A673 (cell line): ENCODE measurements around the gene LACRT. TPM values are rescaled to one million over a fixed set of nuclear protein-coding genes. Genes with fewer than 3 reads are reported as not detected.
"Not testable (repeated sequence)": the region's sequence is repeated elsewhere in the genome, so short reads cannot be mapped to it uniquely, and the experiment has no call there.

Experiments used
- BruUV-seq: library from RNA; stranded (reverse); fragments of 400-500 nt; replicated peaks from 2 replicates; lab custom pipeline; 2021; lab: Mats Ljungman, UMichigan
- CTCF ChIA-PET: fragments of 300-600 bp; sonication (Branson Sonifier 250); formaldehyde crosslinking; loops from one replicate; lab custom pipeline; 2022; ENCODE audit warnings: antibody characterized with exemption; lab: Charles Lee
- POLR2A ChIA-PET: fragments of 300-600 bp; sonication (Branson Sonifier 250); formaldehyde crosslinking; loops from one replicate; lab custom pipeline; 2022; ENCODE audit warnings: antibody characterized with exemption; ENCODE audit not compliant: low non-redundant PET; lab: Charles Lee
- DNase-seq: peaks from one replicate; pipeline ENCODE4 v3.0.0-alpha.2; 2015; ENCODE audit warnings: low spot score
- H3K27ac ChIP-seq: fragments of 200-600 bp; sonication (generic); 2 replicates; pipeline ENCODE4 v1.5.1; 2016; ENCODE audit warnings: mixed run types, low read depth, mild to moderate bottlenecking, mixed read lengths, antibody characterized with exemption, low read length; ENCODE audit not compliant: poor library complexity, severe bottlenecking
- H3K27me3 ChIP-seq: fragments of 200-600 bp; sonication (generic); replicated peaks from 2 replicates; pipeline ENCODE4 v1.6.1; 2017; ENCODE audit warnings: mixed run types, low read depth, mild to moderate bottlenecking, mixed read lengths, antibody characterized with exemption, low read length; ENCODE audit not compliant: insufficient read depth, poor library complexity
- H3K36me3 ChIP-seq: fragments of 200-600 bp; sonication (generic); 2 replicates; pipeline ENCODE4 v1.6.1; 2016; ENCODE audit warnings: mixed run types, mild to moderate bottlenecking, mixed read lengths, antibody characterized with exemption, low read length; ENCODE audit not compliant: insufficient read depth, poor library complexity, severe bottlenecking
- H3K4me1 ChIP-seq: fragments of 200-600 bp; sonication (generic); 2 replicates; pipeline ENCODE4 v1.6.1; 2017; ENCODE audit warnings: mixed run types, mild to moderate bottlenecking, mixed read lengths, antibody characterized with exemption, low read length; ENCODE audit not compliant: insufficient read depth, poor library complexity, severe bottlenecking
- H3K4me3 ChIP-seq: fragments of 200-600 bp; sonication (generic); 2 replicates; pipeline ENCODE4 v1.5.1; 2016; ENCODE audit warnings: low read depth, mixed run types, mild to moderate bottlenecking, mixed read lengths, low read length; ENCODE audit not compliant: poor library complexity, severe bottlenecking
- H3K9me3 ChIP-seq: fragments of 200-600 bp; sonication (generic); 2 replicates; pipeline ENCODE4 v1.6.1; 2016; ENCODE audit warnings: mixed run types, low read depth, mild to moderate bottlenecking, mixed read lengths, antibody characterized with exemption, low read length; ENCODE audit not compliant: poor library complexity, severe bottlenecking
- EZH2 ChIP-seq: fragments of 200-600 bp; sonication (generic); IDR thresholded peaks from 2 replicates; pipeline ENCODE4 v1.6.1; 2017; ENCODE audit warnings: borderline replicate concordance, low read depth, mild to moderate bottlenecking, mixed read lengths, antibody characterized with exemption, low read length; ENCODE audit not compliant: poor library complexity, severe bottlenecking
- intact Hi-C: fragments of 100-400 bp; cut with micrococcal nuclease; formaldehyde crosslinking; loops from one replicate; pipeline ENCODE4 v1.10.0; 2022; ENCODE audit not compliant: unreplicated experiment
- total RNA-seq: library from RNA; stranded (reverse); gene quantifications from 2 replicates; pipeline ENCODE4 v1.2.3, GENCODE V29; 2021
- TF ChIP-seq, protein P1 (sequence below): fragments of 300-800, 200-600 bp; sonication (generic); conservative IDR thresholded peaks from 2 replicates; pipeline ENCODE4 v1.5.1; 2017; ENCODE audit warnings: low read depth, mild to moderate bottlenecking, antibody characterized with exemption, low read length, moderate library complexity, mixed read lengths

Gene LACRT
- total RNA-seq, 1 experiment from 2014 or later, result not detected

DNA sequence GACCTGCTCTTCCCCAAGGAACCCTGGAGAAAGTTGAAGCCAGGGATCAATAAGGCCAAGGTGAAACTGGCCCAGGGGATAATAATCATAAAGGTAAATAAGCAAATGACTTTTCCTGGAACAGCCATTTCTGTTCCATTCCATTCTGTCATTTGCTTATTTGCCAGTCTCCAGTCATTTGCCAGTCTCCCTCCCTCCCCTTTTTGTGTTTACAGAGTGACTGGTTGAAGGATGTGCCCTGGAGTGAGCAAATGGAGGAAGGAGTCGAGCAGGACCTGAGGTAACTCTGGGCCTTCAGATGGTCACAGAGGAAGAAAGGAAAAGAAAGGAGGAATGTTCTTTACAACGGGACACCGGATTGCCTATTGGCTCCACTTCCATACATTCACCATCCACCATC is 31.3 kb upstream of the LACRT start:
- no peak for DNase-seq

DNA sequence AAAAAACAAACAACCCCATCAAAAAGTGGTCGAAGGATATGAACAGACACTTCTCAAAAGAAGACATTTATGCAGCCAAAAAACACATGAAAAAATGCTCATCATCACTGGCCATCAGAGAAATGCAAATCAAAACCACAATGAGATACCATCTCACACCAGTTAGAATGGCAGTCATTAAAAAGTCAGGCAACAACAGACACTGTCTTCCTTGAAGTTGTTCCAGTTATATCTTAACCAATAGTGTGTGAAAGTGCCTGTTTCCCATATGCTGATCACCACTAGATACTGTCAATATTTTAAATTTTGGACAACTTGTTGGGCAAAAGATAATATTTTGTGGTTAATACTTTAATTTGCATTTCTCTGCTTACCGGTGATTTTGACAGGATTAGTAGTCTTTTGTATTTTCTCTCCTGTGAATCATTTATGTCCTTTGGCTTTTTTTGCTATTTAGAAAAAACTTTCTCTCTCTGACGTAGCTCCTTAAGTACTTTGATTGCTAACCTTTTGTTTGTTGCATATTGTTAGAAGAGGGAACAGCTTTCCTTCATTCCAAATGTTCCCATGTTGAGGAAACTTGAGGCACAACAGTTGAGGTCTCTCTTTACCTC is 30.4 kb upstream of the LACRT start:
- POLR2A ChIA-PET, H3K9me3 ChIP-seq, intact Hi-C loops, DNase-seq, H3K27me3 ChIP-seq, H3K36me3 ChIP-seq, H3K27ac ChIP-seq, H3K4me1 ChIP-seq, H3K4me3 ChIP-seq, BruUV-seq, CTCF ChIA-PET: not testable (repeated sequence)

More for the DNA sequence above, 31.3 kb upstream of the LACRT start:
- Histone ChIP-seq H3K4me1 (no peaks in the 10 kb centered on the region), H3K4me3 (no peak overlapping the region), H3K27ac (no peak overlapping the region), H3K36me3 (no peaks in the 10 kb centered on the region), H3K9me3 (no peaks in the 10 kb centered on the region), H3K27me3 (no peaks in the 10 kb centered on the region)
- ChIA-PET CTCF (no interaction called here), POLR2A (no interaction called here)
- BruUV-seq, result no TSS peak
- TF ChIP-seq, protein P1, sequence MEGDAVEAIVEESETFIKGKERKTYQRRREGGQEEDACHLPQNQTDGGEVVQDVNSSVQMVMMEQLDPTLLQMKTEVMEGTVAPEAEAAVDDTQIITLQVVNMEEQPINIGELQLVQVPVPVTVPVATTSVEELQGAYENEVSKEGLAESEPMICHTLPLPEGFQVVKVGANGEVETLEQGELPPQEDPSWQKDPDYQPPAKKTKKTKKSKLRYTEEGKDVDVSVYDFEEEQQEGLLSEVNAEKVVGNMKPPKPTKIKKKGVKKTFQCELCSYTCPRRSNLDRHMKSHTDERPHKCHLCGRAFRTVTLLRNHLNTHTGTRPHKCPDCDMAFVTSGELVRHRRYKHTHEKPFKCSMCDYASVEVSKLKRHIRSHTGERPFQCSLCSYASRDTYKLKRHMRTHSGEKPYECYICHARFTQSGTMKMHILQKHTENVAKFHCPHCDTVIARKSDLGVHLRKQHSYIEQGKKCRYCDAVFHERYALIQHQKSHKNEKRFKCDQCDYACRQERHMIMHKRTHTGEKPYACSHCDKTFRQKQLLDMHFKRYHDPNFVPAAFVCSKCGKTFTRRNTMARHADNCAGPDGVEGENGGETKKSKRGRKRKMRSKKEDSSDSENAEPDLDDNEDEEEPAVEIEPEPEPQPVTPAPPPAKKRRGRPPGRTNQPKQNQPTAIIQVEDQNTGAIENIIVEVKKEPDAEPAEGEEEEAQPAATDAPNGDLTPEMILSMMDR, result no peak
- TF ChIP-seq EZH2, result no peak
- intact Hi-C loops, result no loop called here

DNA sequence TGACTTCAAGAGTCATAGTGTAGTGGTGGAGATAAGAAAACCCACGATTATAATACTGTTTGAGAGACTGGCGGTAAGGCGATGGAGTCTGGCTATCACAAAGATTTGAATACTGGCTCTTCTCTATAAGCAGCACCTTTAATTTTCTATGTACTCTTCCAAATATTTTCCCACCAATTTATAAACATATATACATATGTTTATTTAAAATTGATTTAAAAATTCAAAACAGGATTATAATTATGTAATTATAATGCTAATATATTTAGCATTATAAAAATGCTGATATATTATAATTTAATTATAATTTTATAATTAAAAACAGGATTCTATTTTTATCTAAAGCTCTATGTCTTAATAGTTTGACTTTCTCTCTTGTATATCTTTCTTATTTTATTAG is 28.9 kb upstream of the LACRT start:
- Histone ChIP-seq H3K9me3 (no peaks in the 10 kb centered on the region), H3K4me1 (no peaks in the 10 kb centered on the region), H3K4me3 (no peak overlapping the region), H3K27ac (no peak overlapping the region), H3K27me3 (no peaks in the 10 kb centered on the region), H3K36me3 (no peaks in the 10 kb centered on the region)
- TF ChIP-seq, protein P1, result no peak
- no peak for TF ChIP-seq EZH2
- POLR2A ChIA-PET, result no interaction called here
- intact Hi-C loops, result no loop called here
- no TSS peak for BruUV-seq
- no peak for DNase-seq
- CTCF ChIA-PET, result no interaction called here

DNA sequence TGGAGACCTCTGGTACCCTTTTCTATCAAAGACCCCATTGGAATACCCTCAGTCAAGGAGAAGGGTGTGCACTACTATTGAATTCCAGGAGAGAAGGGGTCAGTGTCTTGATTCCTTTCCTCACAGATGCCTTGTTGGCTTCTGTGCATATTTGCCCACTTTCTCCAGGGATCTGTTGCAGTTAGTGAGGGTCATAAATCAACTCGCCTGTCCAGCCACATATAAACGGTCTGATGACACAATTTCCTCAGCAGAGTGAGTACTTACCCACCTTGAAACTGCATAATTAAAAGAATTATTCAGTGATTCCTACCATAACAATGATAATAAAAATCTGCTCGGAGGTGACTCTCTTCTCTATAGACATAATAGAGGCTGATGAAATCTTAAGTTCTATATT is 27.3 kb upstream of the LACRT start:
- Histone ChIP-seq H3K4me3 (no peak overlapping the region), H3K27ac (no peak overlapping the region), H3K4me1 (peaks cover 7% of the 10 kb centered on the region), H3K9me3 (no peaks in the 10 kb centered on the region), H3K36me3 (no peaks in the 10 kb centered on the region), H3K27me3 (no peaks in the 10 kb centered on the region)
- DNase-seq, result no peak
- intact Hi-C loops, result no loop called here
- TF ChIP-seq EZH2, result no peak
- TF ChIP-seq, protein P1, result no peak
- CTCF ChIA-PET, result no interaction called here
- no TSS peak for BruUV-seq
- POLR2A ChIA-PET, result no interaction called here
